Stimulated activated CD4-positive, alpha-beta T cell treated with anti-CD3 and anti-CD28 coated beads, Interleukin-2, amount 100 ng/mL, for 4 hours (primary cell): ENCODE results near the gene FKBP8.

Experiments
- DNase-seq: peaks from one replicate; pipeline ENCODE4 v3.0.0-alpha.2; 2020; ENCODE audit warnings: low read depth

Gene FKBP8

DNA sequence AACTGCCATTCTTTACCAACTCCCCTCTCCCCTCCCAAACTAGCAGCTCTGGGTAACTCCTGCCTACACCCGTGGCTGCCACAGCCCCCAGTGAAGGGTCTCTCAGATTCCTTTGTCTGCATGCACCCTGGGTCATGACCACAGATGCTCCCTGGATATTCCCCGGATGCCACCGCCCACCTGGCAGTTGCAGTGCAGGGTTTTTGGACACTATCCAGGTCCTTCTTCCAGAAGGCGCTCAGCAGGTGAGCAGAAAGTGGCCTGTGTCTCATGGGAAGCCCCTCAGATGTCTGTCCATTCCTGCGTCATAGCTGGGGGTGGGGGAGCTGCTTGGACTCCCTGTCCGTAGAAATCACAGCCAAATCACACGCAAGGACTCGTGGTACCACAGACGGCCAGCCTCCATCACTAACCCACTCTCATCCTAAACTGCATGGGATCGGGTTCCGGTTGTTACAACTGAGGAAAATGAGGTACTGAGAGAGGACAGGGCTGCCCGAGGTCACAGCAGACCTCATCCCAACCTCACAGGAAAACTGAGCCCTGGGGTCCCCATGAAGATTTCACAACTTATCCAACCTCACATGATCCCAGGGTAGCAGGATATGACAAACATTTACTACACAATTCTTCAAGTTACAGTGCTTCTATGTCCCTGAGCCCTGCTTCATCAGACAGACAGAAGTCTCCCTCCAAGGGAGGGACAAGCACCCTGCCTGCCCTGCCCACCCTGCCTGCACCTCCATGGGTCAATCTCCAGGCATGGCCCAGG lies 60.1 kb downstream of the FKBP8 start:
- no peak for DNase-seq
